HG03045 (cell line): Measurements from ENCODE around the gene PAQR4.
"Not testable (repeated sequence)": the region's sequence is repeated elsewhere in the genome, so short reads cannot be mapped to it uniquely, and the experiment has no call there.

Experiments
- ATAC-seq: cut with Tn5 transposase; IDR thresholded peaks from one replicate; pipeline ENCODE4 v1.9.1; 2021; ENCODE audit warnings: mild to moderate bottlenecking, moderate library complexity; ENCODE audit not compliant: unreplicated experiment

Gene PAQR4

GRCh38 chr16:2942045-2942444 lies 27.1 kb upstream of the PAQR4 start:
- ATAC-seq = no peak

- not testable (repeated sequence) for ATAC-seq
These were observed 25.4 kb upstream of the PAQR4 start for GRCh38 chr16:2943716-2944115.

- ATAC-seq = no peak
These were observed 22.5 kb upstream of the PAQR4 start for GRCh38 chr16:2946649-2947048.

GRCh38 chr16:2948807-2949704 lies 20.1 kb upstream of the PAQR4 start:
- ATAC-seq = no peak

- no peak for ATAC-seq
These were observed 19.3 kb upstream of the PAQR4 start for GRCh38 chr16:2949705-2950352.

- no peak for ATAC-seq
These were observed 18.8 kb upstream of the PAQR4 start for GRCh38 chr16:2950353-2950724.

GRCh38 chr16:2950773-2951172 lies 18.4 kb upstream of the PAQR4 start:
- ATAC-seq = no peak

GRCh38 chr16:2952679-2953078 lies 16.5 kb upstream of the PAQR4 start:
- no peak for ATAC-seq

- no peak for ATAC-seq
These were observed 15.2 kb upstream of the PAQR4 start for GRCh38 chr16:2953706-2954627.

GRCh38 chr16:2954656-2955381 lies 14.3 kb upstream of the PAQR4 start:
- no peak for ATAC-seq

GRCh38 chr16:2955438-2955778 lies 13.7 kb upstream of the PAQR4 start:
- no peak for ATAC-seq

GRCh38 chr16:2955779-2956578 lies 13.2 kb upstream of the PAQR4 start:
- ATAC-seq = no peak

GRCh38 chr16:2956579-2956956 lies 12.6 kb upstream of the PAQR4 start:
- no peak for ATAC-seq

- ATAC-seq = no peak
These were observed 9.9 kb upstream of the PAQR4 start for GRCh38 chr16:2959206-2959605.

GRCh38 chr16:2960183-2961010 lies 8.8 kb upstream of the PAQR4 start:
- ATAC-seq = no peak

GRCh38 chr16:2962334-2963073 lies 6.6 kb upstream of the PAQR4 start:
- no peak for ATAC-seq

GRCh38 chr16:2963074-2963722 lies 6.0 kb upstream of the PAQR4 start:
- no peak for ATAC-seq
